AML-193 (cell line): ENCODE data around the gene SGMS1.

Source experiments
- DNase-seq, 2 experiments: peaks; one replicate each; lab custom pipeline; 2025; lab: John Stamatoyannopoulos, UW

SGMS1 gene

DNA sequence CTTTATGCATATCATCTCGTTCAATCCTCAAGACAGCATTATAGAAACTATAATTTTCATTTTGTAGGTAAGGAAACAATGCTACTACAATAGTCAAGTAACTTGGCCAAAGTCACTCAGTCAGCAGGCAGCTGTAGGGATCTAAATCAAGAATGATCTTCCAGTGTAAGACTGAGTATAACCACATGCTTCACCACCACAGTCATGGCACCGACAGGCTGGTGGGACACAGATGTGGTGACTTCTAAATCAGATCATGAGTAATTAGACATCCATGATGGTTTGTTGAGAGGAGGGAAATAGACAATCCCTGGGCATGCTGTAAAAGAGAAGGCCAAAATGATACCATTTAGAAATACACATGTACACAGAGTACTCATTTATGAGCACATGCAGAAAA lies 288.4 kb downstream of the SGMS1 start:
- DNase-seq, result no peak

DNA sequence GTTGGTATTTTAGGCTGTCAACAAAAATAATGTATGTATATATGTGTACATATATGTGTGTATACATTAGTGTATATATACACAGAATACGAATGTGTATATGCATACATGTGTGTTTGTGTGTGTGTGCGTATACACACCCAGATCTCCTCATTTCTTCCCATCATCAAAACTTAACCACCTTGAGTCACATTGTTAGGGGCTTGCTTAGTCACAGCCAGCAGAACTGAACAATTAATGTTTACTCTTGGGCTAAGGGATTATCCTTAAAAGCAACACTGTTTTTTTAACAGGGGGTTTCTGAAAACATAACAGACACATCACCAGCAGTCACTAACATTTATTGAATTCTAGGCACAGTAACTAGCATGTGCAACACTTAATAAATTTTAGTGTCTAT lies 289.5 kb downstream of the SGMS1 start:
- DNase-seq, result no peak

DNA sequence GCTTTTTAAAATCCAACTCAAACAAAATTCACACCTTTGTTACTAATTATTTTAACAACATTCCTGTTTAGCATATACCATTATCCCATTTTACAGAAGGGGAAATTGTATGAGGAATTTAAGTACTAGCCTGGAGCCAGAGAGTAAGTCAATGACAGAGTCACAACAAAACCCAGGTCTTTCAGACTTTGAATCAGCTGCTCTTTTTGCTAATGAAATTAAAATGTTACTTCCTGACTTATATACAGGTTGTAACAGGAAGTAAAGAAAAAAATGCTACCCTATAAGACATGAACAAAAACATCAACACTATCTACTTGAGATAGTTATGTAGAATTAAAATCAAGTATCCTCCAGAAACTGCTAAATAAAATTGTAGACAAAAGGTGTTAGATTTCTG lies 289.9 kb downstream of the SGMS1 start:
- no peak for DNase-seq

DNA sequence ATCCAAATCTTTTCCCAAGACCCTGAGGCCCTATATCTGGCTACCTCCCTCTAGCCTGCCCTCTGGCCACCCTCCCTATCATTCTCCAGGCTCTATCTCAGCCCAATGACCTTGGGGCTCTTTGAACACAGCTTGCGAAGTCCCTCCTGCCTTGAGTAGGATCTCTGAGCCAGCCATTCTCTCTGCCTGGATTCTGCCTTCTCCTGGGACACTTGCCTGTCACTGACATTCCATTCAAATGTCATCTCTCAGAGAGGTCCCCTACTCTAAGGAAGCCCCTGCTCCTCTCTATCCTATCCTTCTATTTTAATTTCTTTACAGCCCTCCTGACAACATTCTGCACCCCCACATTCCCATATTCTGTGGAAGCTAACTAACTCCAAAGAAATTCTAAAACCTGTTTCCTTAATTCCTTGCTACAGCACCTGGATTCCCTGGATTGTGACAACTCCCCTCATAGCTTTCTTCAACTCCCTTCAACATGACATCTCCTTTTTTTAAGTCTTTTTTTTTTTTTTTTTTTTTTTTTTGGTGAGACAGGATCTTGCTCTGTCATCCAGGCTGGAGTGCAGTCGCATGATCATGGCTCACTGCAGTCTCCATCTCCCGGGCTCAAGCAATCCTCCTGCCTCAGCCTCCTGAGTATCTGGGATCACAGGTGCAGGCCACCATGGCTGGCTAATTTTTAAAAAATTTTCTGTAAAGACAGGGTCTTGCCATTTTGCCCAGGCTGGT lies 291.5 kb downstream of the SGMS1 start:
- no peak for DNase-seq

DNA sequence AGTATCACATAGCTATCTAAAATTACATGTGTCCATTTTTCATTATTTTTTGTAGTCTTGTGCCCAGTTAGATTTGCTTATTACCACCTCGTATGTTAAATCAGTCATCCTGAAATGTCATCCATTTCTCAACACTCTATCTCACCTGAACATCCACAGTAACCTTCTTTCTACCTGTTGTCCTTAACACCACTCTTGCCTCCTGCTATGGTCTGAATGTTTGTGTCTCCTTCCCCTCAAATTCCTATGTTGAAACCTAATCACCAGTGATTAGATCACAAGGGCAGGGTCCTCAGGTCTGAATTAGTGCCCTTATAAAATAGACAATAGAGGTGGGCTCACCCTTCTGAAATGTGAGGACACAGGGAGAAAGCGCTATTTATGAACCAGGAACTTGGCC lies 292.3 kb downstream of the SGMS1 start:
- no peak for DNase-seq

DNA sequence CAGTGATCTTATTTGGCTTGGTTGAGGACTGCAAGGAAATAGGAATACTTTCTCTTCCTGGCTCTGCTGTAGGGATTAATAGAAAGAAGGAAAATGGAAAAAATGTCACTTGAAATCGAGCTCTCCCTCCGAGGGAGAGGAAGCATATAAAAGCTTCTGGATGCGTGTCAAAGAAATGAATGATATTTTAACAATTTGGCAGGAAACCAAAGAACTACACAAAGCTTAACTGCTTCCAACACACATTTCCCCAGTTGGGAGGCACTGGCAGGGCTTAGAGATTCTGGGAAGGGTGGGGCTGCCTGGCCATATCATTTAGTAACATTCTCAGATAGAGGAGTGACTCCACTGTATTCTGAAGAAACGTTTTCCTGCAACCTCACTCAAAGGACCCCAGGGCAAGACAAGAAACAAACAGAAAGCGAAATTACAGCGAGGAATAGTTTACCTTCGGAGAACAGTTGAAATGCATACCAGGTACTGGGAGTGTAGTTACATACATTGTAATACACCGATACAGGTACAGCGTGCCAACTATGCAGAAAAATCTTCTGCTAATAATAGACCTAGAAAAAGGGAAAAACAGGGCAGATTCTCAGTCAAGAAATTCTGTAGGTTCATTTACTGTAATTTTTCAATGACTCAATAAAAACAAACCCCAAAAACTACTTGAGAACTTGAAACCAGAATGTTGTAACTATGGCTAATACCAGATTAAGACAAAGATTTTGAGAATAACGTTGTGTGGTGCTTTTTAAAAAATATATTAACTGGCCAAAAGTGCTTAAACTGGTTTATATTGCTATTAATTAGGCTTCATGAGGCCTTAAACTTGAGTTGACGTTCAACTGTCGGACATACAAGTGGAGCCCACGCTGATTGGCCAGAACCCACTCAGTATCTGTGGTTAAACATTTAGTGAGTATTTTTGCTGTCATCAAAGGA lies 296.7 kb downstream of the SGMS1 start:
- DNase-seq, result no peak

DNA sequence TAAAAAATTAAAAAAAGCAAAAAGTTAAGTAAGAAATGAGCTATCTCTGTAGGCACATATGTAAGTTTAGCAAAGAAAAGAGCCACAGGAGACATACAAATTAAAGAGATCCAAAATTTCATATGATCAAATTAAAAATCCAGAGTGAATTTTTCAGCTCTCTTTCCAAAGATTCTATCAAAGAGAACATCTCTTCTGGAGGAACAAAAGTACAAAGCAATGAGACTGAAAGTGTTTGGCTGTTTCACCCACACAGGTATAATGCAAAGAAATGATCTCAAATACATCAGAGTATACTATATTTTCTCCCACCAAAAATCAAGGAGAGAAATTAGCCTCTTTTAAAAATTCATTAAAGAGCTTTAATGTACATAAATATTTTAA lies 297.6 kb downstream of the SGMS1 start:
- DNase-seq, result no peak

DNA sequence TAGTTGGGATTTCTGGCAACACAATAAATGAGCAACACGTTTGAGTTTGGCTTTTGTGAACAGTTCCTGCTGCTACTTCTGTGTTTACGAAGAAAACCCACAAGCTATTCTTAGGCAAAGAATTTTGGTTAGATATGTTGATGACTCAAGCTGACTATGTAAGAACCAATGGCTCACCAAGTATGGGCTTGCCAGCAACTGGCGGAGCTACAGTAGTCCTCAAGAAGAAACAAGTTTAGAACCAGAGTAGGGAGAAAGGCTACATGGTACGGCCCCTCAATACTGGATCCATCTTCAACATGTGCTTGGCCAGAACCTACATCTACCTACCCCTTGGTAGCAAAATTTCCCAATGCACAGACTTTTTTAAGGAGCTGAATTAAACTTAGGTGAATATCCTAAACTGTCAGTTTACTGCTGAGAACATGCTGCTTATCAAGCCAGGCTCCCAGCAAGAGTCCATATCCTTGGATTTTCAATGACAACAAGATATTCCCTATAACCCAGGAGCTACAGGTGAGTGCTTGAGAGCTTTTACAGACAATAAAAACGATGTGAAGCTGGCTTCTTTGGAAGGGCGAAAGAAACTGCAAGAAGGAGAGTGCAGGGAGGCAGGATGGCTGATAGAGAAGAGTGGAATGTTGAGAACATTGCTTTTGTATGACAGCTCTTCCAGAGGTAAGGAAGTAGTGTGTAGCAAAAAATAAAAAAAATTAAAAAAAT lies 298.1 kb downstream of the SGMS1 start:
- DNase-seq, result peak; percentile 50 to 58

DNA sequence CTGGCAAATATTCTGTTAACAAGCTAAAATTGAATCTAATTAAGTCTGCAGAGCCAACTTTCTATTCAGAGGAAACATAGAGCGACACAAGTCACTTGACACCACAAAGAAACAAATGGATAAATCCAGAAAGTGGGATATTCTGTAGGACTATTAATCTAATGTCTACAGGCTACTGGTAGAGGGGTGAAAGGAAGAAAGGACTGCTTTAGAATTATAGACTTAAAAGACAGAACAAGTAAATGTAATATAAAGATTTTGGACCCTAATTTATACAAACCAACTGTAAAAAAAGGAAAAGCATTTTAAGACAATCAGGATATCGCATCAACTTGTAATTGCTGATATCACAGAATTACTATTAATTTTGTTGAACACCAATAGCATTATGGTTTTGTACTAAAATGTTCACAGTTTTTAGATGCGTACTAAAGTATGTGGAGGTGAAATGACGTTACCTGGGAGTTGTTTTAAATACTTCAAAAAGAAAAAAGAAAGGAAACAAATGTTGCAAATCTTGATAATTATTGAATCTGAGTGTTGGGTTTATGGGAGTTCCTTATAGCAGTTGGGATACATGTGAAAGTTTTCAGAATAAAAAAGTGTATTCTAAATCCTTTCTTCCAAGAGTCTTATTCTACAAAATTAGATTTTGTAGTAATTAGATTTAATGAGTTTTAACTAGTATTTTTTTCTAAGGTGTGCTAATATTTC lies 298.9 kb downstream of the SGMS1 start:
- DNase-seq, result no peak

DNA sequence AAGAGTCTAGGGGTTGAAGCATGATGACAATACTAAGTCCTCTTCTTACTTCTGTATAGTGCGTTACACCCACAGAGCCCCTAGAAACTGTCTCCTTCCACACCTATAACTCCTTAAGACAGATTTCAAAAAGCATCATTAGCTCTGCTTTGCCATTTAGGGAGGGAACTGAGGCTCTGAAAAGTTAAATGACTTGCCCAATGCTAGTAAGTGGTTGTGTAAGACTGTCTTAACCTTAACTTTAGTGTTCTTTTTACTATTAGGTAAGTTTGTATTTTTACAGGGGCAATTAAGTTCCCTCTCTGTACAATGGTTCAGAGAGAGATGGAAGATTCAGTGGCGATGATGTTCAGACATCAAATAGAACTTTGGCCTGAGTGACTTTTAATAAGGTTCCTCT lies 299.7 kb downstream of the SGMS1 start:
- no peak for DNase-seq

DNA sequence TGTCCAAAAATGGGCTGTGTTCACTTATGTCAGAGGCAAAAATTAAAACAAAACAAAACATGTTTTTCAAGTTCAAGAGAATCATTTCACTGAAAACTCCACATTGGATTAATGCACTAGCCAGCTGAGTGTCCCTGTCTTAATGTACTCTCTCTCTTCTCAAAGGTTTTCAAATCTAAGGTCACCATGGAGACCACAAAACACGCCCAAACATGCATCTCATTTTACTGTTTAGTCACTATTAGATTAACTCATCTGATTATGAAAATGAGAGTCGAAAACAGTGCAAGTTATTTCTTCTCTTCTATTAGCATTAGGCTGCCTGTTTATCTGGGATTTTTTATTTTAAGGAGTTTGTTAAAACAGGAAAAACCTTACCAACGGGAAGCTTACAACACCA lies 301.7 kb downstream of the SGMS1 start:
- DNase-seq, result no peak

DNA sequence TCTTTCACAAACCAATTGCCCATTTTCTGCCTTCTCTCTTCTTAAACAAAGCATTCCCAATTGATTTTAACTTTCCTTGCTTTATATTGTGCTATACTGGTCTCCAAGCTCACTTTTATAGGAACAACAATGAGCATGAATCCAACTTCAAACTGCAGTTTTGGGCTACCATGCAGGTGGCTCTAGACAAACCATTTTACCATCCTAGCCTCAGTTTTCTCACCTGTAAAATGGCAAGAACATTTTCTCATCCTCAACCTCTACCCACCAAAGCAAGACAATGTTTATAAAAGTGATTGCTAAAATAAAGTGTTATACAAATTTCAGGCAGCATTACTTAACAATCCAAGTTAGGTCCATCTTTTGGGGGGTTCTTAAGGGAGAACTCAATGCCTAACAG lies 305.6 kb downstream of the SGMS1 start:
- DNase-seq, result no peak

DNA sequence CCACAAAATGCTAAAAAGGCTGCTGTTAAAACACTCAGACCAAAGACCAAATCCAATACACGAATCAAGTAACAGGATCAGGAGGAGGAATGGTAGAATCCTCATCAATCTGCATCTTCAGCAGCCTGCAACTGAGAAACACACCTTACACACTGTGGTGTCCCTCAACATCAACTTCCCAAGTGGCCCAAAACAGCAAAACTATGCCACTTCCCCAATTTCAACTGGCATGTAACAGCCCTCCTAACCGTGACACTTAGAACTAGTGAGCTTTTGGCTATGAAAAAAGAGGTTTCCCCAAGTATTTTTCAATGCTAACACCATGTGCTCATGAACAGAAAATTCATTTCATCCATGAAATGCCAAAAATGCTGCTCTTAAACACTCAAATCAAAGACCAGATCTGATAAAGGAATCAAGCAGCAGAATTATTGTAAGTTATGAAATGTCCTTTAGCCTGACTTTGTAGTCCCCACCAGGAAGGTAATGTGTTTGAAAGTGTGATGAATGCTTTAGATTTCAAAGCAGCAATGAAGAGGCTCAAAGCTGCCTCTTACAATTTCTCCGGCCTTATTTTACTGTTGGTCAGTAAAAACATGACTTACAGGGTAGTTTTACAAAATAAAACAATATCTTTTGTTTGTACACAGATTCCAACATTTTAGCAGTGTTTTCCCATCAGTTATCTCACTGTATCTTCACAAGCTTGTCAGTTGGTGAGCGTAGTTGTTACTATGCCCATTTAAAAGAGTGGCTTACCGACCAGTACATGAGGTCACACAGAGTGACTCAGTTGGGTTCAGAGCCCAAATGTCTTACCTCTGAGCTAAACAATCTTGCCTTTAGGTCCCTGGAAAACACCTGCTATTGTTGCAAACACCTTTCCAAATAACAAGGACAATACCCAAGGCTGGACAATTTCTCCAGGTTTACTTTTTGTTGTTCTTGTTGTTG lies 306.8 kb downstream of the SGMS1 start:
- DNase-seq, result peak; percentile 28

DNA sequence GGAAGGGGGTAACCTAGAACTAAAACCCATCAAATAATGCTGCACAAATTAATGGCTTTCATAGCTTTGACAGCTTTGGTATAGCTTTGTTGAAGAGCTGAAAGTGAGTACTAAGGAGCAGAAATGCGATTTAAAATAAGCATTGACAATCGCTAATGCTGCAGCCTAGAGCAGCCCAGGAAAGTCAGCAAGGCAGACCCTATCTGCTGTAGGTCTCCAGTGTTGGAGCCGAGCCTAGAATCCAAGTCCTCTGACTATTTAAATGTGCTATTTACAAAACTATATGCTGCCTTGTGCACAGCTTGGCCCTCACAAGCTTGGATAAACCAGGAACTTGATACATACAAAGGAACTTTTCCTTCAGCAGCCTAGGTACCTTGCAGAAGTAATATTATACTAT lies 307.6 kb downstream of the SGMS1 start:
- DNase-seq, result no peak

DNA sequence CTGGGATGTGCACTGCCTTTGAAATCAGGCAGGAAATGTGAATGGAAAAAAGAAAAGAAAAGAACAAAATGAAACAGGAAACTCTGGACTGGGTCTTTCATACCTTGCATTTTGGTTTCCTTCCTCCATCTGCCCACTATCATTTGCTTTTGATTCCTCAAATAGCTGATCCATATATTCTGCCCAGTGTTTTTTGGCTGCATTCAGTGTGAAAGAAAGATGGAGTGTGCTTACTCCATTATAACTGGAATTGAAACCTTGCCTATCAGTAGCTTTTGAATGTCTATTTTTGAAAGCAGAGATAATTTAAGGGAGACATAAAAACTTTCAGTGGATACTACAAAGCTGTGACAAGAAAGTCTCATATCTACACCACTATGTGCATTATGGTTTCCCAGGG lies 308.3 kb downstream of the SGMS1 start:
- no peak for DNase-seq

DNA sequence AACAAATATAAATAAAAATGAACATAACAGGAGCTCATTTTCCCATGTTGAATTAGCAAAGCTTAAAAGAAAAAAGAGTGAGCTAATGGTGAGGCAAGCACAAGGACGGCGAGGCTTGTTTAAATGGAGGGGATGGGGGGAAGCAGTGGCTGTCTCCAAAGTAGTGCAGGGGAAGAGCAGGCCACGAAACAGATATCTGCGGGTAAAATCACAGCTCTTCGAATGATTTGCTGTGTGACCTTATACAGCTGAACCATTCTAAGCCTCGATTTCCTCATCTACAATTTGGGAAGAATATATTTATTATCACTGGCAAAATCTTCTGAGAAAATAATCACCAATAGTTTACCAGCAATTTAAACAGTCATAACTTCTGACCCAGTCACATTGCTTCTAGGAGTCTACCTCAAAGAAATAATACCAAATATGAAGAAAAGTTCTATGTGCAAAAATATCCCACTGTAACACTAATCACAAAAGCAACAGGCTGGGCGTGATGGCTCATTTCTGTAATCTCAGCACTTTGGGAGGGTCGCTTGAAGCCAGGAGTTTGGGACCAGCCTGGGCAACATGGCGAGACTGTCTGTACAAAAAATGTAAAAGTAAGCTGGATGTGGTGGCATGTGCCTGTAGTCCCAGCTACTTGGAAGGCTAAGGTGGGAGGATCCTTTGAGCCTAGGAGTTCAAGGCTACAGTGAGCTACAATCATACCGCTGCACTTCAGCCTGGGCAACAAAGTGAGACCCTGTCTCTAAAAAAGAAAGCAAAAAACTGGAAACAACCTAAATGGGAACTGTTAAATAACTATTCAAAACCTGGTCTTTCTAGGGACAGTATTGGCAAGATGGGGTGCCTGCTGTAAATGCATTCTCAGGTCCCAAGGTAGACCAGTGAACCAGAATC lies 309.3 kb downstream of the SGMS1 start:
- no peak for DNase-seq

DNA sequence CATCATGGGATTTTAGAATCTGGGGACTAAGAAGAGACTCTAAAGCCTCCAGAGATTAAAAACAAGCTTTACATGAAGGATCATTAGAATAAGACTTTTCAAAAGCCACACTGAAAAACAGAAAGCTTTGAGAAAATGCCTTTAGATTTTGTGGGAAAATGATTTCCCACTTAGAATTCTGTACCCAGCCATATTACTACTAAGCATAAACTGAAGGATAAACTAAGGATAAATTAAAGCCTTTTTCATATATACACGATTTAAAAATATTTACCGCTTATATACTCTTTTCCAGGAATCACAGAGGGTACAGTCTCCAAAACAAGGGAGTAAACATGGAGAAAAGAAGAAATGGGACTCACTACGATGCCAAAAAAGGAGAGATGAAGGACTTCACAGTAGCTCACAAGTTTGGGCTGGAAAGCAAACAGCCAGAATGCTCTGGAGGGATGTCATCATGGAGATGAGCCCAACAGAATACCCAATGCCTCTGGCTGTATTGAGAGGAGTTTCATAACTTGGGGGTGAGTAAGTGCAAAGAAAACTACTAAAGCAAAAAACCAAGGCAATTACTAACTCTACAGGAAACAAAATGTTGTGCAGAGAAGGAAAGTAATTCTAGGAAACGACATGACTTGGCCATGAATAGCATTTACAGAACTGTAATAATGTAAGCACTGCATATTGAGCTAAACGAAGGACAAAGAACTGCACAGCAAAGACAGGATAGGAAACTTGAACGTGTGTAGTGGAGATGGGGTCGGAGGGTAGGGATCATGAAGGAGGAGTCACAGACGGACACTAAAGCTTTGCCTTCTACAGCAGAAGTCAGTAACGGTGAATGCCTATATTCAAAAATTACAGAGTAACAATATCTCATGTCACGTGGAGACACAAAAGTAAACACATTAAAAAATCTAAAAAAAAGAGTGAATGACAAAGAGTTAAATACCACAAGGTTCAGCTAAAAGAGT lies 311.0 kb downstream of the SGMS1 start:
- peak in 1 of 2 experiments; percentile 23 for DNase-seq

DNA sequence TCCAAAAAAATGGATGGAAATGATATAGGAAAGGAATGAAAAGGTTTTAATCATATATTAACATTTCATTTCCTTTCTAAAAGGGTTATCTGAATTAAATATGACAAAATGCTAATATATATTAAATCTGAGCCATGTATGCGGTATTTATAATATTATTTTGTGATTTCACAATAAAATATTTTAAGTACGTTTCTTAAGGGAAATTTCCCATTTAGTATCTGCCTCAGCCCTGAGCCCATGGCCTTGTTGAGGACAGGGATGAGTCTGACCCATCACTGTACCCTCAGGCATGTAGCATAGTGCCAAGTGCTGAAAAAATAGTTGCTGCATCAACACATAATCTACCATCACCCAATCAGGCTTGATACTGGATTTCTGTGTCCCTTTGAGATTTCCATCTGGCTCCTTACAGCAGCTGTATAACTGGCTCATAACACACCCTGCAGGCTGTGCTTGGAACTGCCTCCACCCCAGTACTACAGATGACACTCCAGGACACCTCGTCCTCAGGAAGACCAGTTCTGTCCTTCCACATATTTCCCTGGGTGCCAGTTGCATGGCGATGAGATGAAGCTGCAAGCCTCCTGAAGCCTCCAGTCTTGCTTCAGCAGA lies 313.1 kb downstream of the SGMS1 start:
- DNase-seq, result peak; percentile 25 to 37
